RPMI7951 (cell line): ENCODE results near the gene PLEKHG2. TPM values are rescaled to one million over a fixed set of nuclear protein-coding genes. Genes with fewer than 3 reads are reported as not detected.

Source experiments
- DNase-seq: peaks from one replicate; pipeline ENCODE4 v3.0.0-alpha.2; 2012; ENCODE audit warnings: low read depth
- total RNA-seq: library from RNA; depleted of rRNA; stranded (reverse); fragments of >200 nt; shearing (Covaris generic); gene quantifications from 2 replicates; pipeline ENCODE4 v1.2.3, GENCODE V29; 2014

PLEKHG2 gene
- total RNA-seq, 1 experiment from 2014 or later: 13.0 TPM

- no peak for DNase-seq
These were observed 27.5 kb upstream of the PLEKHG2 start for GRCh38 chr19:39384839-39385568.

- no peak for DNase-seq
These were observed 26.6 kb upstream of the PLEKHG2 start for GRCh38 chr19:39385629-39386411.

- no peak for DNase-seq
These were observed 25.9 kb upstream of the PLEKHG2 start for GRCh38 chr19:39386557-39386956.

GRCh38 chr19:39388657-39389056, 23.8 kb upstream of the PLEKHG2 start:
- DNase-seq: no peak

GRCh38 chr19:39389631-39390414, 22.6 kb upstream of the PLEKHG2 start:
- DNase-seq: no peak

- no peak for DNase-seq
These were observed 22.1 kb upstream of the PLEKHG2 start for GRCh38 chr19:39390451-39390750.

GRCh38 chr19:39390751-39391437, 21.6 kb upstream of the PLEKHG2 start, which contains the start of the genes MED29 and PAF1:
Gene MED29, plus strand, starts transcription at chr19:39391378. Its CDS starts 45 bp downstream, at chr19:39391423.
Gene PAF1, minus strand, starts transcription at chr19:39391106. Its CDS starts 242 bp downstream, at chr19:39390864.
- peak; percentile 100 for DNase-seq

GRCh38 chr19:39397360-39398296, 14.8 kb upstream of the PLEKHG2 start:
- peak; percentile 77 for DNase-seq

GRCh38 chr19:39398297-39398864, 14.1 kb upstream of the PLEKHG2 start:
- DNase-seq: peak; percentile 90

- DNase-seq: no peak
These were observed 12.8 kb upstream of the PLEKHG2 start for GRCh38 chr19:39399668-39400050.

GRCh38 chr19:39400061-39400460, 12.4 kb upstream of the PLEKHG2 start:
- DNase-seq: no peak

GRCh38 chr19:39401070-39401548, 11.4 kb upstream of the PLEKHG2 start:
- no peak for DNase-seq

- peak; percentile 30 for DNase-seq
These were observed 10.7 kb upstream of the PLEKHG2 start for GRCh38 chr19:39401549-39402345.

GRCh38 chr19:39402346-39403300, 9.8 kb upstream of the PLEKHG2 start:
- peak; percentile 90 for DNase-seq

GRCh38 chr19:39403331-39404312, 8.8 kb upstream of the PLEKHG2 start:
- peak; percentile 97 for DNase-seq

GRCh38 chr19:39405261-39405957, 7.1 kb upstream of the PLEKHG2 start:
- no peak for DNase-seq
